BLaER1 treated with 17β-estradiol and CSF1 and Interleukin-3, amounts not matched to agents 10 nM and 100 nM (cell line): ENCODE data around the gene CACNA1E.

Experiments
- H3K27ac ChIP-seq, 11 experiments: shearing (Covaris generic); formaldehyde crosslinking; 2 replicates each; pipeline ENCODE4 v1.8.1; 2022
- H3K27me3 ChIP-seq, 11 experiments: shearing (Covaris generic); formaldehyde crosslinking; 2 replicates each; pipeline ENCODE4 v1.8.1; 2022
- H3K36me3 ChIP-seq, 11 experiments: shearing (Covaris generic); formaldehyde crosslinking; 2 replicates each; pipeline ENCODE4 v1.8.1; 2022
- H3K4me1 ChIP-seq, 10 experiments: shearing (Covaris generic); formaldehyde crosslinking; 2 replicates each; pipeline ENCODE4 v1.8.1; 2022
- H3K4me2 ChIP-seq, 11 experiments: shearing (Covaris generic); formaldehyde crosslinking; 2 replicates each; pipeline ENCODE4 v1.8.1; 2022
- H3K4me3 ChIP-seq, 10 experiments: shearing (Covaris generic); formaldehyde crosslinking; 2 replicates each; pipeline ENCODE4 v1.8.1; 2022
- H3K9ac ChIP-seq, 11 experiments: shearing (Covaris generic); formaldehyde crosslinking; 2 replicates each; pipeline ENCODE4 v1.8.1; 2022
- H3K9me3 ChIP-seq, 11 experiments: shearing (Covaris generic); formaldehyde crosslinking; replicated peaks in 1 of 11; 2 replicates each; pipeline ENCODE4 v1.8.1; 2022
- H4K20me1 ChIP-seq, 11 experiments: shearing (Covaris generic); formaldehyde crosslinking; 2 replicates each; pipeline ENCODE4 v1.8.1; 2022
- Cebpa-rat ChIP-seq, 11 experiments: shearing (Covaris generic); IDR thresholded peaks; 2 replicates each; pipeline ENCODE4 v1.8.1; 2022

Gene CACNA1E

GRCh38 chr1:181680871-181681270 lies 197.6 kb downstream of the CACNA1E start:
- TF ChIP-seq Cebpa-rat (IDR thresholded peaks at IDR 0.05): no peak
- peaks cover 0 to 5% (median 0%) of the 10 kb centered on the region in 10 experiments; a peak in 2 of 20 replicates for H3K4me1 ChIP-seq
- H3K4me2 ChIP-seq: no peak overlapping the region
- no peaks in the 10 kb centered on the region for H4K20me1 ChIP-seq
- no peak overlapping the region for H3K9ac ChIP-seq
- H3K9me3 ChIP-seq: no peaks in the 10 kb centered on the region
- no peak overlapping the region for H3K27ac ChIP-seq
- no peak overlapping the region for H3K4me3 ChIP-seq
- H3K36me3 ChIP-seq: no peaks in the 10 kb centered on the region
- no peaks in the 10 kb centered on the region for H3K27me3 ChIP-seq

GRCh38 chr1:181685211-181685610 lies 201.9 kb downstream of the CACNA1E start:
- Histone ChIP-seq H3K4me2 (no peak overlapping the region), H3K36me3 (no peaks in the 10 kb centered on the region), H3K27ac (no peak overlapping the region), H4K20me1 (no peaks in the 10 kb centered on the region), H3K4me1 (peaks cover 0 to 5% (median 0%) of the 10 kb centered on the region in 10 experiments; a peak in 2 of 20 replicates), H3K27me3 (no peaks in the 10 kb centered on the region), H3K9me3 (no peaks in the 10 kb centered on the region), H3K4me3 (no peak overlapping the region), H3K9ac (no peak overlapping the region)
- TF ChIP-seq Cebpa-rat (IDR thresholded peaks at IDR 0.05): no peak

GRCh38 chr1:181701891-181702290 lies 218.6 kb downstream of the CACNA1E start:
- Histone ChIP-seq H3K27me3 (no peaks in the 10 kb centered on the region), H4K20me1 (no peaks in the 10 kb centered on the region), H3K27ac (no peak overlapping the region), H3K4me1 (no peaks in the 10 kb centered on the region), H3K9ac (no peak overlapping the region), H3K9me3 (no peaks in the 10 kb centered on the region), H3K36me3 (no peaks in the 10 kb centered on the region), H3K4me2 (no peak overlapping the region), H3K4me3 (no peak overlapping the region)
- no peak for TF ChIP-seq Cebpa-rat (IDR thresholded peaks at IDR 0.05)

GRCh38 chr1:181704546-181704945 lies 221.2 kb downstream of the CACNA1E start:
- no peak for TF ChIP-seq Cebpa-rat (IDR thresholded peaks at IDR 0.05)
- H3K9ac ChIP-seq: no peak overlapping the region

GRCh38 chr1:181711820-181712219 lies 228.5 kb downstream of the CACNA1E start:
- 0 out of 20 replicates have a peak, but pooled peaks cover 0 to 4% (median 0%) of the 10 kb centered on the region in 10 experiments for H3K4me1 ChIP-seq

More at GRCh38 chr1:181704546-181704945, 221.2 kb downstream of the CACNA1E start:
- Histone ChIP-seq H3K27ac (no peak overlapping the region), H3K9me3 (no peaks in the 10 kb centered on the region), H3K36me3 (no peaks in the 10 kb centered on the region), H3K4me3 (no peak overlapping the region), H3K4me2 (no peak overlapping the region), H4K20me1 (no peaks in the 10 kb centered on the region), H3K27me3 (no peaks in the 10 kb centered on the region), H3K4me1 (no peaks in the 10 kb centered on the region)

GRCh38 chr1:181712711-181713110 lies 229.4 kb downstream of the CACNA1E start:
- H3K4me1 ChIP-seq: 0 out of 20 replicates have a peak, but pooled peaks cover 0 to 4% (median 0%) of the 10 kb centered on the region in 10 experiments
- TF ChIP-seq Cebpa-rat (IDR thresholded peaks at IDR 0.05): no peak
- no peaks in the 10 kb centered on the region for H4K20me1 ChIP-seq
- H3K4me3 ChIP-seq: no peak overlapping the region
- H3K9ac ChIP-seq: no peak overlapping the region
- H3K9me3 ChIP-seq: no peaks in the 10 kb centered on the region
- H3K4me2 ChIP-seq: no peak overlapping the region
- H3K27me3 ChIP-seq: no peaks in the 10 kb centered on the region
- H3K36me3 ChIP-seq: no peaks in the 10 kb centered on the region
- no peak overlapping the region for H3K27ac ChIP-seq

More at GRCh38 chr1:181711820-181712219, 228.5 kb downstream of the CACNA1E start:
- Histone ChIP-seq H3K36me3 (no peaks in the 10 kb centered on the region), H3K4me3 (no peak overlapping the region), H3K9me3 (no peaks in the 10 kb centered on the region), H4K20me1 (no peaks in the 10 kb centered on the region), H3K9ac (no peak overlapping the region), H3K27me3 (no peaks in the 10 kb centered on the region), H3K27ac (no peak overlapping the region), H3K4me2 (no peak overlapping the region)
- TF ChIP-seq Cebpa-rat (IDR thresholded peaks at IDR 0.05): no peak

GRCh38 chr1:181714428-181714827 lies 231.1 kb downstream of the CACNA1E start:
- Histone ChIP-seq H3K4me2 (no peak overlapping the region; a peak in 1 of 22 replicates), H3K9me3 (no peaks in the 10 kb centered on the region), H3K27ac (no peak overlapping the region)

GRCh38 chr1:181718034-181718433 lies 234.7 kb downstream of the CACNA1E start:
- H3K27ac ChIP-seq: no peak overlapping the region

More at GRCh38 chr1:181714428-181714827, 231.1 kb downstream of the CACNA1E start:
- Histone ChIP-seq H3K36me3 (no peaks in the 10 kb centered on the region), H4K20me1 (no peaks in the 10 kb centered on the region), H3K4me1 (0 out of 20 replicates have a peak, but pooled peaks cover 0 to 4% (median 0%) of the 10 kb centered on the region in 10 experiments), H3K9ac (no peak overlapping the region), H3K27me3 (no peaks in the 10 kb centered on the region), H3K4me3 (no peak overlapping the region)
- no peak for TF ChIP-seq Cebpa-rat (IDR thresholded peaks at IDR 0.05)

GRCh38 chr1:181726320-181727012 lies 243.1 kb downstream of the CACNA1E start:
- H3K4me1 ChIP-seq: no peaks in the 10 kb centered on the region
- H3K9me3 ChIP-seq: no peaks in the 10 kb centered on the region
- H3K9ac ChIP-seq: no peak overlapping the region
- H3K27ac ChIP-seq: no peak overlapping the region
- no peak overlapping the region for H3K4me3 ChIP-seq
- H3K4me2 ChIP-seq: no peak overlapping the region
- H4K20me1 ChIP-seq: no peaks in the 10 kb centered on the region
- no peaks in the 10 kb centered on the region for H3K36me3 ChIP-seq
- TF ChIP-seq Cebpa-rat (IDR thresholded peaks at IDR 0.05): no peak
- H3K27me3 ChIP-seq: no peaks in the 10 kb centered on the region

More at GRCh38 chr1:181718034-181718433, 234.7 kb downstream of the CACNA1E start:
- Histone ChIP-seq H3K9me3 (no peaks in the 10 kb centered on the region), H3K4me2 (no peak overlapping the region), H3K4me1 (0 out of 20 replicates have a peak, but pooled peaks cover 0 to 4% (median 0%) of the 10 kb centered on the region in 10 experiments), H3K36me3 (no peaks in the 10 kb centered on the region), H3K9ac (no peak overlapping the region), H3K4me3 (no peak overlapping the region), H3K27me3 (no peaks in the 10 kb centered on the region), H4K20me1 (no peaks in the 10 kb centered on the region)
- TF ChIP-seq Cebpa-rat (IDR thresholded peaks at IDR 0.05): no peak

GRCh38 chr1:181730606-181731005 lies 247.3 kb downstream of the CACNA1E start:
- Histone ChIP-seq H3K4me1 (no peaks in the 10 kb centered on the region), H3K9ac (no peak overlapping the region), H3K36me3 (no peaks in the 10 kb centered on the region), H3K4me3 (no peak overlapping the region), H3K27ac (no peak overlapping the region), H3K4me2 (no peak overlapping the region), H3K9me3 (no peaks in the 10 kb centered on the region), H3K27me3 (no peaks in the 10 kb centered on the region), H4K20me1 (no peaks in the 10 kb centered on the region)
- no peak for TF ChIP-seq Cebpa-rat (IDR thresholded peaks at IDR 0.05)
